MM.1S (cell line): ENCODE data around the gene CAMSAP1.

Source experiments
- CTCF ChIP-seq: fragments of 300-600 bp; sonication (generic); IDR thresholded peaks from 2 replicates; pipeline ENCODE4 v1.5.1; 2016; ENCODE audit warnings: antibody characterized with exemption, low read length, mixed read lengths
- EZH2 ChIP-seq: fragments of 300-600 bp; sonication (generic); optimal IDR thresholded peaks from 2 replicates; pipeline ENCODE3; 2017; ENCODE audit warnings: low read depth, mild to moderate bottlenecking, antibody characterized with exemption, low read length, mixed read lengths
- EZH2phosphoT487 ChIP-seq: fragments of 300-600 bp; sonication (generic); IDR thresholded peaks from 2 replicates; pipeline ENCODE4 v1.6.1; 2018; ENCODE audit warnings: antibody characterized with exemption, low read length

DNA sequence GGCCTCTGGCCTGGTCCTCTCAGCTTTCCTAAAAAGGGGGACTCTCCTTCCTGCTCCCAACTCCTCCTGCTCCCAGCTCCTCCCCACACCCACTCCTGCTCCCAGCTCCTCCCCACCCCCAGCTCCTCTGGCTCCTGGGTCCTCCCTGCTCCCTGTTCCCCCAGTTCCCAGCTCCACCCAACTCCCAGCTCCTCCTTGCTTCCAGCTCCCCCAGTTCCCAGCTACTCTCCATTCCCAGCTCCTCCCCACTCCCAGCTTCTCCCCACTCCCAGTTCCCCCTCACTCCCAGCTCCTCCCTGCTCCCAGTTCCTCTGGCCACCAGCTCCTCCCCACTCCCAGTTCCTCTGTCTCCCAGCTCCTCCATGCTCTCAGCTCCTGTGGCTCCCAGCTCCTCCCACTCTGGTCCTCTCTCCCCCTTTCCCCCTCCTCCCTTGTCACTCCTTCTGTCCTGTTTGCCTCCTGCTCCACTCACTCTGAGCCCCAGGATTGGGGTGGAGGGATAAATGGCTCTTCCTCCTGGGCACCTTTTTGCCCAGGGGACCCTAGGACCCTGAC is 129.6 kb downstream of the CAMSAP1 start:
- no peak for TF ChIP-seq EZH2phosphoT487
- no peak for TF ChIP-seq CTCF
- no peak for TF ChIP-seq EZH2
